ENCODE measurements around the gene MAPKAPK2.

MAPKAPK2 gene

GRCh38 chr1:206702260-206702659 lies 17.6 kb downstream of the MAPKAPK2 start:
- Histone ChIP-seq H3K36me3 (peaks cover 11% of the 10 kb centered on the region), H3K27me3 (ENCODE audit: insufficient read depth, low read depth, severe bottlenecking) (no peaks in the 10 kb centered on the region), H3K4me3 (ENCODE audit: low read depth, low read length) (no peak overlapping the region), H3K27ac (no peak overlapping the region), H3K9me3 (ENCODE audit: severe bottlenecking) (no peaks in the 10 kb centered on the region)
- DNase-seq, result no peak
- TF ChIP-seq CTCF (IDR thresholded peaks at IDR 0.05; ENCODE audit: low read depth, low read length), result no peak

GRCh38 chr1:206702803-206703202 lies 18.1 kb downstream of the MAPKAPK2 start:
- Histone ChIP-seq H3K9me3 (ENCODE audit: severe bottlenecking) (no peaks in the 10 kb centered on the region), H3K4me3 (ENCODE audit: low read depth, low read length) (no peak overlapping the region), H3K36me3 (peaks cover 8% of the 10 kb centered on the region), H3K27ac (no peak overlapping the region), H3K27me3 (ENCODE audit: insufficient read depth, low read depth, severe bottlenecking) (no peaks in the 10 kb centered on the region)
- TF ChIP-seq CTCF (IDR thresholded peaks at IDR 0.05; ENCODE audit: low read depth, low read length), result no peak
- DNase-seq, result no peak

DNA sequence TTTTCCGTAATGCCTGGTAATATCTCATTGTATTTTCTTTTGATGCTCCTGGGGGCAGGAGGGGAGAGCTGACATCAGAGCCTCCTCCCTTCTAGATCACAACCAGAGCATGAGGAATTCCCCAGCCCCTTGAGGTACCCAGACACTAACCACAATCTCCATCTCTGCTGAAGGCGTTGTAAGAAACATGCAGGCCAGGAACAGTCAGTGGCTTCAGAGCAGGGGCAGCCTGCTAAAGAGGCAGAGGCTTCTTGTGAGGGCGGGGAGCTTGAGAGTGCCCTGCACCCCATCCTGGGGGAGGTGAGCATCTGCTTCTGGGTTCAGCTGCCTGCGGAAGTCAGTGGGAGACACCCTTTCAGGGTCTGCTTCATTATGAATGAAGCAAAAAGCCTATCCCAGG lies 19.0 kb downstream of the MAPKAPK2 start:
- TF ChIP-seq CTCF (IDR thresholded peaks at IDR 0.05; ENCODE audit: low read depth, low read length), result no peak
- peaks cover 8% of the 10 kb centered on the region for H3K36me3 ChIP-seq
- no peak for DNase-seq
- H3K9me3 ChIP-seq (ENCODE audit: severe bottlenecking), result no peaks in the 10 kb centered on the region
- H3K27ac ChIP-seq, result peak overlapping the region; percentile 81; the same call in 1 of the 2 replicates
- H3K27me3 ChIP-seq (ENCODE audit: insufficient read depth, low read depth, severe bottlenecking), result no peaks in the 10 kb centered on the region
- H3K4me3 ChIP-seq (ENCODE audit: low read depth, low read length), result no peak overlapping the region

DNA sequence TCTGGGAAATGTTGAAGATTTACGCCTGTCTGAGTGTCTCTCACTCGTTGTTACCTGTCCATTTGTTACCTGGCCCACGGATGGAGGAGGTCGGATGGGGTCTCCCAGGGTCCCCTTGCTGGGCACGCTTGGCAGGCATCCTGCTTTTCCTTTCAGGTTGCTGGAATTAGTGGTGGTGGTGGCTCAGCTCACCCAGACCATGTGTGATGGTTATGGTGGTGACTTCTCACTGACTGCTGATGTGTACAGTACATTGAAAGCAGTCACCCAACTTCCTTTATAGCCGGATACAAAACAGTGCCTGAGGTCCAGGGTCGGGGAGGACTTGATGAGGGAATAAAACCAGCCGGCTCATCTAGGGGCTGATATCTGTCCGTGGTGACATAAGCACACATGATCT lies 19.5 kb downstream of the MAPKAPK2 start:
- Histone ChIP-seq H3K9me3 (ENCODE audit: severe bottlenecking) (no peaks in the 10 kb centered on the region), H3K4me3 (ENCODE audit: low read depth, low read length) (no peak overlapping the region), H3K27me3 (ENCODE audit: insufficient read depth, low read depth, severe bottlenecking) (no peaks in the 10 kb centered on the region), H3K36me3 (peaks cover 5% of the 10 kb centered on the region), H3K27ac (peak overlapping the region; percentile 81)
- TF ChIP-seq CTCF (IDR thresholded peaks at IDR 0.05; ENCODE audit: low read depth, low read length), result no peak
- no peak for DNase-seq

- DNase-seq, result peak; percentile 97
- no peaks in the 10 kb centered on the region for H3K9me3 ChIP-seq (ENCODE audit: severe bottlenecking)
- no peaks in the 10 kb centered on the region for H3K27me3 ChIP-seq (ENCODE audit: insufficient read depth, low read depth, severe bottlenecking)
- no peak for TF ChIP-seq CTCF (IDR thresholded peaks at IDR 0.05; ENCODE audit: low read depth, low read length)
- H3K27ac ChIP-seq, result peak overlapping the region; percentile 81
- peak overlapping the region; percentile 25 for H3K4me3 ChIP-seq (ENCODE audit: low read depth, low read length)
- H3K36me3 ChIP-seq, result peaks cover 4% of the 10 kb centered on the region
Observed at GRCh38 chr1:206705191-206705590, 20.5 kb downstream of the MAPKAPK2 start.

DNA sequence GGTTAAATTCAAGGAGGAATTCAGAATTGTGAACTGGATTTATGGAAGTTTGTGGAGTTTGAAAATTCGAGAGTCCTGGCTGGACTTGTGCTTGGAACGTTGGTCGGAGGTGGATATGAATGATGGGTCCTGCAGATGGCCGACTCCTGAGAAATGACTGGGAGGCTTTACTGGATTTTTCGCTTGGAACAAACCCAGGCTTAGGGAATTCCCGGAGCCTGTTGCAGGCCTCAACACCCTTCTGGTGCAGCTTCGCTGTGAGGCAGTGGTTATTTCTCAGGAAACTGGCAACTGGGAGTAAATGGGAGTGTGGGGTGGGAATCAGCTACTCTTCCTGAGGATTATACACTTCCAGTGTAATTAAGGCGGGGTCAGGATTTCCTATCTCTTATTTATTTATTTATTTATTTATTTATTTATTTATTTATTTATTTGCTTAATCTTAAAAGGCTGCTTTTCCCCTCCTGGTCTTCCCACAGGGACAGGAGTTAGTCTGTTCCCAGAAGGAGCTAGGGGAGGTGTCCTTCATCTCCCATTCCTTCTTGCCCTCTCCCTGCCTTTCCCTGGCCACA lies 21.1 kb downstream of the MAPKAPK2 start:
- H3K27me3 ChIP-seq (ENCODE audit: insufficient read depth, low read depth, severe bottlenecking), result no peaks in the 10 kb centered on the region
- TF ChIP-seq CTCF (IDR thresholded peaks at IDR 0.05; ENCODE audit: low read depth, low read length), result no peak
- peak overlapping the region; percentile 25 for H3K4me3 ChIP-seq (ENCODE audit: low read depth, low read length)
- peak; percentile 61 for DNase-seq
- no peaks in the 10 kb centered on the region for H3K9me3 ChIP-seq (ENCODE audit: severe bottlenecking)
- no peaks in the 10 kb centered on the region; the same call in 1 of the 2 replicates for H3K36me3 ChIP-seq
- peak overlapping the region; percentile 81 for H3K27ac ChIP-seq
